Pulmonary artery endothelial cell (primary cell): ENCODE measurements around the gene BCAP29. TPM values are rescaled to one million over a fixed set of nuclear protein-coding genes. Genes with fewer than 3 reads are reported as not detected.

Experiments
- DNase-seq: peaks from one replicate; pipeline ENCODE4 v3.0.0-alpha.2; 2011; ENCODE audit warnings: low read depth, low spot score
- total RNA-seq: library from RNA; depleted of rRNA; stranded (reverse); fragments of >200 nt; gene quantifications from 2 replicates; pipeline ENCODE4 v1.2.3, GENCODE V29; 2014

The BCAP29 gene
- total RNA-seq, 1 donor from 2014 or later, result 116 TPM

GRCh38 chr7:107661865-107662379, 81.9 kb downstream of the BCAP29 start:
- no peak for DNase-seq

GRCh38 chr7:107663196-107663595, 83.2 kb downstream of the BCAP29 start:
- DNase-seq, result no peak

- DNase-seq, result no peak
These were observed 86.7 kb downstream of the BCAP29 start for GRCh38 chr7:107666790-107667189.

- DNase-seq, result no peak
These were observed 87.3 kb downstream of the BCAP29 start for GRCh38 chr7:107667341-107667740.

- no peak for DNase-seq
These were observed 88.2 kb downstream of the BCAP29 start for GRCh38 chr7:107668296-107668695.

Other genes starting within 250 kb of the BCAP29 start
- 0.04 and 0.07 TPM in 2 replicates for gene GPR22, start 110.2 kb upstream of the BCAP29 start, total RNA-seq
- gene COG5, start 16.3 kb upstream of the BCAP29 start, total RNA-seq, result 49.7 and 65.3 TPM in 2 replicates
- 5.7 and 8.6 TPM in 2 replicates for gene DUS4L, start 16.3 kb upstream of the BCAP29 start, total RNA-seq
- 3.0 and 3.4 TPM in 2 replicates for gene SLC26A4, start 80.6 kb downstream of the BCAP29 start, total RNA-seq
- 13.7 and 21.1 TPM in 2 replicates for gene CBLL1, start 163.9 kb downstream of the BCAP29 start, total RNA-seq
- gene SLC26A3, start 223.0 kb downstream of the BCAP29 start, total RNA-seq, result not detected in 2 replicates